Neural progenitor cell (in vitro differentiated cells): ENCODE data around the gene FAAP100.

Experiments
- CTCF ChIP-seq: fragments of 200-600 bp; sonication (generic); IDR thresholded peaks from 2 replicates; pipeline ENCODE4 v1.5.1; 2017; ENCODE audit warnings: antibody characterized with exemption, mild to moderate bottlenecking
- EZH2 ChIP-seq: fragments of 200-600 bp; sonication (generic); IDR thresholded peaks from 2 replicates; pipeline ENCODE4 v1.6.1; 2017; ENCODE audit warnings: antibody characterized with exemption, mild to moderate bottlenecking, moderate library complexity
- EZH2phosphoT487 ChIP-seq: fragments of 200-600 bp; sonication (generic); IDR thresholded peaks from 2 replicates; pipeline ENCODE4 v1.6.1; 2017; ENCODE audit warnings: antibody characterized with exemption

DNA sequence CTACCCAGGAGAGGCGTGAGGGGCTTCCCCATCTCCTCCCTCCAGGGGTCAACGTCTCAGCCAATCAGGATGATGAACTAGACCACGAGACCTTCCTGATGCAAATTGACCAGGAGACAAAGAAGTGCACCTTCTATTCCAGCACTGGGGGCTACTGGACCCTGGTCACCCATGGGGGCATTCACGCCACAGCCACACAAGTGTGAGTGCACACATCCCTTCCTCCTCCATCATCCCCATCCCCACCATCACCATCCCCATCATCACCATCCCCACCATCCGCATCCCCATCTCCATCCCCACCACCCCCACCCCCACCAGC is 17.2 kb downstream of the FAAP100 start:
- TF ChIP-seq CTCF (no peak), EZH2phosphoT487 (no peak), EZH2 (no peak)
